K562 (cell line): ENCODE measurements around the gene MED14.

Experiments used
- CTCF ChIP-seq, 3 experiments: IDR thresholded peaks in 2 of 3; conservative IDR thresholded peaks in 1 of 3; 2 replicates each; pipeline ENCODE4 v1.5.1; 2011 to 2012; ENCODE audit warnings: low read length in 3 of 3, mild to moderate bottlenecking in 3 of 3, control low read depth in 2 of 3, improper control_type of control experiment in 1 of 3, inconsistent platforms in 1 of 3, low read depth in 1 of 3, mixed read lengths in 1 of 3, moderate library complexity in 1 of 3; ENCODE audit not compliant: insufficient read depth in 2 of 3
- EZH2 ChIP-seq: IDR thresholded peaks from 2 replicates; pipeline ENCODE4 v1.6.1; 2012; ENCODE audit warnings: low read depth, mild to moderate bottlenecking, inconsistent platforms, low read length, borderline replicate concordance
- FOXJ3 ChIP-seq: sonication (generic); formaldehyde crosslinking; IDR thresholded peaks from 2 replicates; pipeline ENCODE4 v1.4.0; 2020; ENCODE audit warnings: mild to moderate bottlenecking, missing genetic modification reagents
- NR2C2 ChIP-seq, 2 experiments: fragments of 200-800 bp in 1 of 2; sonication (Bioruptor generic) in 1 of 2; sonication (generic) in 1 of 2; formaldehyde crosslinking in 1 of 2; IDR thresholded peaks; 2 replicates each; pipeline versions ENCODE4 v1.6.1 to v1.8.0; 2016 to 2022; ENCODE audit warnings: mild to moderate bottlenecking in 1 of 2, missing compliant biosample characterization in 1 of 2, missing genetic modification characterization in 1 of 2, missing genetic modification reagents in 1 of 2
- USF2 ChIP-seq: sonication (generic); formaldehyde crosslinking; IDR thresholded peaks from 2 replicates; pipeline ENCODE4 v1.5.0; 2020; ENCODE audit warnings: missing genetic modification reagents
- YY1 ChIP-seq, 3 experiments: IDR thresholded peaks; 2 replicates each; pipeline ENCODE4 v1.6.1; 2011; ENCODE audit warnings: low read length in 2 of 3, mild to moderate bottlenecking in 2 of 3, moderate library complexity in 2 of 3, borderline replicate concordance in 1 of 3, control low read depth in 1 of 3, low read depth in 1 of 3; ENCODE audit not compliant: insufficient read depth in 3 of 3, insufficient replicate concordance in 2 of 3, control insufficient read depth in 1 of 3, insufficient read length in 1 of 3; ENCODE audit errors: extremely low read depth in 1 of 3
- ZKSCAN1 ChIP-seq: fragments of 150-350 bp; IDR thresholded peaks from 2 replicates; pipeline ENCODE4 v1.6.1; 2016; ENCODE audit warnings: low read depth, low read length

- TF ChIP-seq ZKSCAN1 (no peak), EZH2 (no peak), NR2C2 (CRISPR knock-in tag; IDR thresholded peaks at IDR 0.05) (no peak), NR2C2 (tag; IDR thresholded peaks at IDR 0.05) (no peak), FOXJ3 (CRISPR knock-in tag) (no peak), USF2 (CRISPR knock-in tag) (no peak), CTCF (IDR thresholded peaks at IDR 0.05 in 2 of 3, conservative IDR thresholded peaks at IDR 0.05 in 1 of 3; ENCODE audit: insufficient read depth in 2 of 3, low read depth in 1 of 3, low read length in 3 of 3) (no peak), YY1 (IDR thresholded peaks at IDR 0.05; ENCODE audit: borderline replicate concordance in 1 of 3, control insufficient read depth in 1 of 3, extremely low read depth in 1 of 3, insufficient read depth in 3 of 3, insufficient read length in 1 of 3, insufficient replicate concordance in 2 of 3, low read depth in 1 of 3, low read length in 2 of 3) (no peak)
Observed at GRCh38 chrX:40761762-40762161, 26.4 kb upstream of the MED14 start.
